PFSK-1 (cell line): Measurements from ENCODE around the gene TATDN2.

Source experiments
- FOXP2 ChIP-seq: optimal IDR thresholded peaks from 2 replicates; pipeline ENCODE3; 2011; ENCODE audit warnings: borderline replicate concordance, control low read depth, inconsistent platforms; ENCODE audit not compliant: insufficient read depth; ENCODE audit errors: extremely low read length, extremely low read depth
- POLR2AphosphoS5 ChIP-seq: IDR thresholded peaks from 2 replicates; pipeline ENCODE4 v1.6.1; 2012; ENCODE audit warnings: low read depth, mild to moderate bottlenecking, control low read depth, low read length, moderate library complexity
- REST ChIP-seq, 2 experiments: IDR thresholded peaks; 2 replicates each; pipeline versions ENCODE4 v1.6.1 to v1.8.0; 2011 to 2012; ENCODE audit warnings: low read depth in 2 of 2, low read length in 2 of 2, control low read depth in 1 of 2, inconsistent platforms in 1 of 2, mild to moderate bottlenecking in 1 of 2, moderate library complexity in 1 of 2; ENCODE audit not compliant: insufficient read depth in 1 of 2
- SIN3A ChIP-seq: IDR thresholded peaks from 2 replicates; pipeline ENCODE4 v1.6.1; 2012; ENCODE audit warnings: mild to moderate bottlenecking, low read length, moderate library complexity, borderline replicate concordance; ENCODE audit not compliant: insufficient read depth
- TAF1 ChIP-seq: IDR thresholded peaks from 2 replicates; pipeline ENCODE4 v1.6.1; 2012; ENCODE audit warnings: low read length, control low read depth, borderline replicate concordance; ENCODE audit not compliant: insufficient read depth

The TATDN2 gene

GRCh38 chr3:10300087-10300486 lies 51.8 kb downstream of the TATDN2 start:
- no peak for TF ChIP-seq TAF1
- no peak for TF ChIP-seq SIN3A
- no peak for TF ChIP-seq REST (IDR thresholded peaks at IDR 0.05; ENCODE audit: insufficient read depth in 1 of 2, low read depth in 2 of 2, low read length in 2 of 2)
- no peak for TF ChIP-seq POLR2AphosphoS5

- TF ChIP-seq TAF1 (no peak), POLR2AphosphoS5 (no peak), FOXP2 (no peak), REST (IDR thresholded peaks at IDR 0.05; ENCODE audit: insufficient read depth in 1 of 2, low read depth in 2 of 2, low read length in 2 of 2) (no peak), SIN3A (no peak)
Measured at GRCh38 chr3:10303105-10303504, 54.8 kb downstream of the TATDN2 start.

- TF ChIP-seq POLR2AphosphoS5 (no peak), SIN3A (no peak), TAF1 (no peak), REST (IDR thresholded peaks at IDR 0.05; ENCODE audit: insufficient read depth in 1 of 2, low read depth in 2 of 2, low read length in 2 of 2) (no peak), FOXP2 (no peak)
Measured at GRCh38 chr3:10303785-10304184, 55.5 kb downstream of the TATDN2 start.

GRCh38 chr3:10304905-10305304 lies 56.6 kb downstream of the TATDN2 start:
- no peak for TF ChIP-seq REST (IDR thresholded peaks at IDR 0.05; ENCODE audit: insufficient read depth in 1 of 2, low read depth in 2 of 2, low read length in 2 of 2)
- no peak for TF ChIP-seq POLR2AphosphoS5
- TF ChIP-seq FOXP2, result no peak
- no peak for TF ChIP-seq TAF1
- TF ChIP-seq SIN3A, result no peak

- no peak for TF ChIP-seq POLR2AphosphoS5
Measured at GRCh38 chr3:10305331-10305902, 57.2 kb downstream of the TATDN2 start.

GRCh38 chr3:10306156-10306555 lies 57.9 kb downstream of the TATDN2 start:
- TF ChIP-seq TAF1, result no peak
- no peak for TF ChIP-seq POLR2AphosphoS5
- TF ChIP-seq FOXP2, result no peak
- no peak for TF ChIP-seq REST (IDR thresholded peaks at IDR 0.05; ENCODE audit: insufficient read depth in 1 of 2, low read depth in 2 of 2, low read length in 2 of 2)
- TF ChIP-seq SIN3A, result no peak
